H9 (cell line): Measurements from ENCODE around the gene BRD9. TPM values are rescaled to one million over a fixed set of nuclear protein-coding genes. Genes with fewer than 3 reads are reported as not detected.

Experiments used
- DNase-seq: peaks from one replicate; pipeline ENCODE4 v3.0.0-alpha.2; 2017
- H2AFZ ChIP-seq: one replicate; pipeline ENCODE4 v1.6.1; 2013; ENCODE audit warnings: mild to moderate bottlenecking, low read length, control low read depth, moderate library complexity
- H2AK5ac ChIP-seq: 2 replicates; pipeline ENCODE4 v1.6.1; 2013; ENCODE audit warnings: low read length, control low read depth, mixed read lengths; ENCODE audit not compliant: insufficient read length
- H2BK120ac ChIP-seq: one replicate; pipeline ENCODE4 v1.6.1; 2013; ENCODE audit warnings: low read depth, mild to moderate bottlenecking, low read length, control low read depth, inconsistent platforms; ENCODE audit not compliant: poor library complexity, severe bottlenecking
- H2BK12ac ChIP-seq: 2 replicates; pipeline ENCODE4 v1.6.1; 2013; ENCODE audit warnings: low read length, control low read depth, mixed read lengths, low read depth; ENCODE audit not compliant: insufficient read length
- H2BK15ac ChIP-seq: 2 replicates; pipeline ENCODE4 v1.6.1; 2013; ENCODE audit warnings: low read depth, low read length, control low read depth
- H2BK20ac ChIP-seq: one replicate; pipeline ENCODE4 v1.6.1; 2013; ENCODE audit warnings: low read depth, mild to moderate bottlenecking, low read length, control low read depth, inconsistent platforms; ENCODE audit not compliant: poor library complexity, severe bottlenecking
- H2BK5ac ChIP-seq: 2 replicates; pipeline ENCODE4 v1.6.1; 2013; ENCODE audit warnings: low read length, control low read depth, mixed read lengths; ENCODE audit not compliant: insufficient read length
- H3K14ac ChIP-seq: 2 replicates; pipeline ENCODE4 v1.6.1; 2013; ENCODE audit warnings: low read length, control low read depth; ENCODE audit not compliant: insufficient read depth
- H3K18ac ChIP-seq: 2 replicates; pipeline ENCODE4 v1.6.1; 2013; ENCODE audit warnings: low read depth, mild to moderate bottlenecking, mixed read lengths, low read length, control low read depth; ENCODE audit not compliant: insufficient read length
- H3K23ac ChIP-seq: 2 replicates; pipeline ENCODE4 v1.6.1; 2013; ENCODE audit warnings: low read length, control low read depth, mixed read lengths, low read depth; ENCODE audit not compliant: insufficient read length
- H3K23me2 ChIP-seq: 2 replicates; pipeline ENCODE4 v1.6.1; 2013; ENCODE audit warnings: low read depth, mild to moderate bottlenecking, mixed read lengths, low read length, control low read depth; ENCODE audit not compliant: insufficient read length, poor library complexity, severe bottlenecking
- H3K27ac ChIP-seq: 2 replicates; pipeline ENCODE4 v1.5.1; 2013; ENCODE audit warnings: low read length, control low read depth, mixed read lengths, low read depth; ENCODE audit not compliant: insufficient read length
- H3K27me3 ChIP-seq: 2 replicates; pipeline ENCODE4 v1.6.1; 2013; ENCODE audit warnings: low read length, control low read depth, inconsistent platforms; ENCODE audit not compliant: insufficient read depth
- H3K4ac ChIP-seq: 2 replicates; pipeline ENCODE4 v1.6.1; 2013; ENCODE audit warnings: low read depth, mild to moderate bottlenecking, control low read depth, inconsistent platforms, low read length, moderate library complexity
- H3K4me1 ChIP-seq: 2 replicates; pipeline ENCODE4 v1.6.1; 2013; ENCODE audit warnings: low read length, control low read depth, inconsistent platforms; ENCODE audit not compliant: insufficient read depth
- H3K4me2 ChIP-seq: 2 replicates; pipeline ENCODE4 v1.6.1; 2013; ENCODE audit warnings: low read length, control low read depth, mixed read lengths; ENCODE audit not compliant: insufficient read length, insufficient read depth
- H3K56ac ChIP-seq: 2 replicates; pipeline ENCODE4 v1.6.1; 2013; ENCODE audit warnings: low read depth, mild to moderate bottlenecking, mixed read lengths, low read length, control low read depth; ENCODE audit not compliant: insufficient read length
- H3K79me1 ChIP-seq: 2 replicates; pipeline ENCODE4 v1.6.1; 2013; ENCODE audit warnings: low read depth, mild to moderate bottlenecking, moderate library complexity, low read length, control low read depth, inconsistent platforms; ENCODE audit not compliant: insufficient read depth, poor library complexity, severe bottlenecking
- H3K79me2 ChIP-seq: 2 replicates; pipeline ENCODE4 v1.6.1; 2013; ENCODE audit warnings: low read length, control low read depth, inconsistent platforms; ENCODE audit not compliant: insufficient read depth
- H3K9ac ChIP-seq: 2 replicates; pipeline ENCODE4 v1.6.1; 2013; ENCODE audit warnings: low read length, control low read depth, mixed read lengths; ENCODE audit not compliant: insufficient read length; ENCODE audit errors: extremely low read depth
- H3K9me3 ChIP-seq: one replicate; pipeline ENCODE4 v1.6.1; 2013; ENCODE audit warnings: low read depth, low read length, inconsistent platforms; ENCODE audit not compliant: control insufficient read depth
- H3T11ph ChIP-seq: one replicate; pipeline ENCODE4 v1.6.1; 2013; ENCODE audit warnings: mild to moderate bottlenecking, low read length, control low read depth, inconsistent platforms
- H4K20me1 ChIP-seq: one replicate; pipeline ENCODE4 v1.6.1; 2013; ENCODE audit not compliant: control insufficient read depth, insufficient read length, insufficient read depth
- H4K5ac ChIP-seq: 2 replicates; pipeline ENCODE4 v1.6.1; 2013; ENCODE audit warnings: low read depth, mild to moderate bottlenecking, mixed read lengths, low read length, control low read depth; ENCODE audit not compliant: insufficient read length
- H4K8ac ChIP-seq: replicated peaks from 2 replicates; pipeline ENCODE4 v1.6.1; 2013; ENCODE audit warnings: low read length, control low read depth, mixed read lengths, low read depth; ENCODE audit not compliant: insufficient read length
- H4K91ac ChIP-seq: 2 replicates; pipeline ENCODE4 v1.6.1; 2013; ENCODE audit warnings: low read depth, mild to moderate bottlenecking, moderate library complexity, mixed read lengths, low read length, control low read depth; ENCODE audit not compliant: insufficient read length
- H3K27ac Mint-ChIP-seq, 3 experiments: 2 replicates in 2 of 3; 3 replicates in 1 of 3; pipeline ENCODE4 v1.8.0; 2020 to 2021; ENCODE audit warnings: mixed read lengths in 3 of 3, mild to moderate bottlenecking in 1 of 3, moderate library complexity in 1 of 3
- H3K27me3 Mint-ChIP-seq: 2 replicates; pipeline ENCODE4 v1.8.0; 2021; ENCODE audit warnings: low read depth, mild to moderate bottlenecking, moderate library complexity, mixed read lengths
- H3K36me3 Mint-ChIP-seq, 3 experiments: 2 replicates in 2 of 3; 3 replicates in 1 of 3; pipeline ENCODE4 v1.8.0; 2020 to 2021; ENCODE audit warnings: low read depth in 3 of 3, mixed read lengths in 3 of 3; ENCODE audit not compliant: insufficient read depth in 1 of 3
- H3K4me1 Mint-ChIP-seq, 2 experiments: 2 replicates each; pipeline ENCODE4 v1.8.0; 2020; ENCODE audit warnings: mixed read lengths in 2 of 2
- H3K4me3 Mint-ChIP-seq, 2 experiments: 2 replicates in 1 of 2; 3 replicates in 1 of 2; pipeline ENCODE4 v1.8.0; 2020 to 2021; ENCODE audit warnings: mild to moderate bottlenecking in 2 of 2, mixed read lengths in 2 of 2, moderate library complexity in 1 of 2
- H3K9me3 Mint-ChIP-seq, 2 experiments: 2 replicates in 1 of 2; 3 replicates in 1 of 2; pipeline ENCODE4 v1.8.0; 2020; ENCODE audit warnings: mild to moderate bottlenecking in 2 of 2, mixed read lengths in 2 of 2, moderate library complexity in 1 of 2
- CTCF ChIP-seq: fragments of 200-600 bp; sonication (generic); conservative IDR thresholded peaks from 3 replicates; pipeline ENCODE4 v1.8.0; 2021; ENCODE audit warnings: antibody characterized with exemption, mild to moderate bottlenecking
- WGBS: extraction: QIAGEN DNeasy Blood & Tissue Kit; methylation state at CpG from one replicate; pipeline ENCODE4 v1.1.7; 2013; ENCODE audit warnings: missing lambda C conversion rate, low lambda C conversion rate, mixed read lengths; ENCODE audit not compliant: insufficient read length; ENCODE audit errors: extremely low coverage; 5-methylcytosine and 5-hydroxymethylcytosine counted together
- total RNA-seq: library from RNA; stranded (reverse); gene quantifications from 2 replicates; pipeline ENCODE4 v1.2.1, GENCODE V29; 2021

BRD9 gene
- total RNA-seq, 1 experiment from 2014 or later = 70.5 TPM

- Histone ChIP-seq H2BK20ac (no peak overlapping the region), H2AFZ (no peak overlapping the region), H3K4me1 (no peaks in the 10 kb centered on the region), H3K4ac (no peak overlapping the region), H3K79me1 (no peaks in the 10 kb centered on the region), H3K14ac (no peak overlapping the region), H3K23me2 (no peaks in the 10 kb centered on the region), H3K56ac (no peak overlapping the region), H3K27me3 (peaks cover 3% of the 10 kb centered on the region; the same call in 1 of the 2 replicates), H4K8ac (no peak overlapping the region), H2BK5ac (no peak overlapping the region), H4K20me1 (no peaks in the 10 kb centered on the region), H2BK12ac (no peak overlapping the region), H4K91ac (no peak overlapping the region), H2BK120ac (no peak overlapping the region), H3K27ac (no peak overlapping the region), H3K4me2 (peak overlapping the region; percentile 45), H3T11ph (no peak overlapping the region), H3K9me3 (no peaks in the 10 kb centered on the region), H2AK5ac (no peak overlapping the region), H3K18ac (no peak overlapping the region), H4K5ac (no peak overlapping the region), H3K9ac (no peak overlapping the region), H3K79me2 (no peaks in the 10 kb centered on the region), H2BK15ac (no peak overlapping the region), H3K23ac (no peak overlapping the region)
- no peak for TF ChIP-seq CTCF
- Mint-ChIP-seq H3K4me1 (peaks cover 2 to 7% of the 10 kb centered on the region in 2 experiments), H3K27ac (no peak overlapping the region), H3K36me3 (no peaks in the 10 kb centered on the region), H3K4me3 (peak overlapping the region in 1 of 2 experiments; percentile 67; a peak in 2 of 5 replicates), H3K9me3 (no peaks in the 10 kb centered on the region), H3K27me3 (peaks cover 69% of the 10 kb centered on the region)
- no peak for DNase-seq
- WGBS = no CpG with 5 or more reads among the region's 30 CpGs
These were observed 34.8 kb upstream of the BRD9 start for GRCh38 chr5:927172-928015.
